C4-2B (cell line): ENCODE results near the gene CCDC61.

Experiments used
- ZFX ChIP-seq: fragments of 450-650 bp; IDR thresholded peaks from 2 replicates; pipeline ENCODE4 v1.6.1; 2017
- TF ChIP-seq, protein P1 (sequence below): fragments of 450-650 bp; conservative IDR thresholded peaks from 2 replicates; pipeline ENCODE4 v1.5.1; 2017; ENCODE audit warnings: mild to moderate bottlenecking

DNA sequence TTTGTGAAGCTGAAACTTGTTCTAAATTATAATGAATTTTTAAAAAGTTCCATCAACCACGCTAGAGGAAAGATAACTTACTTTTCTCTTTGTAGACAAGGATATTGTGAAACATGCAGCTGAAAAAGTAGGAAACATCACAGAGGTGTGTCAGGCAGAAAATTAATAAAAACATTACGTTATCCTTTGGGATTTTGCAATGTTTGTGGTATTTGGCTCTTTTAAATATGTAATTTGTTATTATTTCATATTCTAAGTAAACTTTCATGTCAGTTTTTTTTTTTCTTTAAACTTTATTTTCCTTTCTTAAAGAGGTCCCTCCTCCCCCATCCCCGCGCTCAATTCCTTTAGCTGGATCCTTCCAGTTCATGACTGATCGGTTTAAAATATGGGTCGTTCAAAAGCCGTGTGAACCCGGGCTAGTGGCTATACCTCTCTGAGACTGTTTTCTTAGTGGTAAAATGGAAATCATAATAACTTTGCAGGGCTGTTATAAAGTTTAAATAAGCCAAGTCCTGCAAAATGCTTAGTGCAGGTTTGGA, 740 bp upstream of the CCDC61 start:
- TF ChIP-seq, protein P1, sequence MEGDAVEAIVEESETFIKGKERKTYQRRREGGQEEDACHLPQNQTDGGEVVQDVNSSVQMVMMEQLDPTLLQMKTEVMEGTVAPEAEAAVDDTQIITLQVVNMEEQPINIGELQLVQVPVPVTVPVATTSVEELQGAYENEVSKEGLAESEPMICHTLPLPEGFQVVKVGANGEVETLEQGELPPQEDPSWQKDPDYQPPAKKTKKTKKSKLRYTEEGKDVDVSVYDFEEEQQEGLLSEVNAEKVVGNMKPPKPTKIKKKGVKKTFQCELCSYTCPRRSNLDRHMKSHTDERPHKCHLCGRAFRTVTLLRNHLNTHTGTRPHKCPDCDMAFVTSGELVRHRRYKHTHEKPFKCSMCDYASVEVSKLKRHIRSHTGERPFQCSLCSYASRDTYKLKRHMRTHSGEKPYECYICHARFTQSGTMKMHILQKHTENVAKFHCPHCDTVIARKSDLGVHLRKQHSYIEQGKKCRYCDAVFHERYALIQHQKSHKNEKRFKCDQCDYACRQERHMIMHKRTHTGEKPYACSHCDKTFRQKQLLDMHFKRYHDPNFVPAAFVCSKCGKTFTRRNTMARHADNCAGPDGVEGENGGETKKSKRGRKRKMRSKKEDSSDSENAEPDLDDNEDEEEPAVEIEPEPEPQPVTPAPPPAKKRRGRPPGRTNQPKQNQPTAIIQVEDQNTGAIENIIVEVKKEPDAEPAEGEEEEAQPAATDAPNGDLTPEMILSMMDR, result no peak
- no peak for TF ChIP-seq ZFX
